K562 (cell line): ENCODE data around the gene FYB1. TPM values are rescaled to one million over a fixed set of nuclear protein-coding genes. Genes with fewer than 3 reads are reported as not detected.

Experiments
- ATAC-seq: fragments of 200-7000 bp; cut with Tn5 transposase; 3 replicates; pipeline ENCODE4 v1.9.1; 2020; ENCODE audit warnings: moderate library complexity
- BruUV-seq: library from RNA; stranded (reverse); fragments of 400-500 nt; replicated peaks from 2 replicates; lab custom pipeline; 2021; lab: Mats Ljungman, UMichigan
- CTCF ChIA-PET: fragments of 300-600 bp; formaldehyde crosslinking; extraction: SDS; loops from one replicate; lab custom pipeline; 2021; ENCODE audit warnings: low intra/inter-chr PET ratio; lab: Yijun Ruan, JAX
- POLR2A ChIA-PET: fragments of 300-600, 350-650 bp; sonication (Branson Sonifier 250); formaldehyde crosslinking; extraction: SDS; loops from one replicate; lab custom pipeline; 2021; ENCODE audit warnings: antibody characterized with exemption, inconsistent platforms; lab: Yijun Ruan, JAX
- DNase-seq, 4 experiments: peaks; one replicate each; pipeline versions ENCODE4 v3.0.0 to v3.0.0-alpha.2; 2011 to 2018; ENCODE audit warnings: low spot score in 3 of 4, mixed read lengths in 3 of 4; ENCODE audit errors: extremely low read depth in 1 of 4
- FAIRE-seq: peaks from 2 replicates; lab custom pipeline; 2011; peaks lifted over from hg19 to GRCh38; lab: Jason Lieb, UNC
- H2AFZ ChIP-seq: 2 replicates; pipeline ENCODE4 v1.6.0; 2011; ENCODE audit warnings: low read depth, low read length, control low read depth, inconsistent platforms
- H3K27ac ChIP-seq: fragments of 200-600 bp; 3 replicates; pipeline ENCODE4 v1.8.0; 2011; ENCODE audit warnings: low read depth, mild to moderate bottlenecking, control low read depth, inconsistent platforms, low read length, moderate library complexity, mixed read lengths; ENCODE audit errors: extremely low read depth
- H3K27me3 ChIP-seq, 2 experiments: fragments of 300-600 bp in 1 of 2; 2 replicates in 1 of 2; 3 replicates in 1 of 2; pipeline versions ENCODE4 v1.6.0 to v1.8.0; 2011; ENCODE audit warnings: inconsistent platforms in 2 of 2, low read length in 2 of 2, mild to moderate bottlenecking in 1 of 2, mixed read lengths in 1 of 2, moderate library complexity in 1 of 2; ENCODE audit not compliant: control insufficient read depth in 2 of 2, insufficient read depth in 2 of 2
- H3K36me3 ChIP-seq: fragments of 300-600 bp; 3 replicates; pipeline ENCODE4 v1.8.0; 2011; ENCODE audit warnings: mild to moderate bottlenecking, low read length, inconsistent platforms; ENCODE audit not compliant: control insufficient read depth, insufficient read depth
- H3K4me1 ChIP-seq, 2 experiments: fragments of 200-600 bp in 1 of 2; replicated peaks in 1 of 2; 2 replicates in 1 of 2; 3 replicates in 1 of 2; pipeline versions ENCODE4 v1.5.1 to v1.8.0; 2011; ENCODE audit warnings: inconsistent platforms in 2 of 2, low read length in 2 of 2, mild to moderate bottlenecking in 1 of 2, mixed read lengths in 1 of 2, moderate library complexity in 1 of 2; ENCODE audit not compliant: control insufficient read depth in 2 of 2, insufficient read depth in 2 of 2
- H3K4me2 ChIP-seq: 2 replicates; pipeline ENCODE4 v1.6.1; 2011; ENCODE audit warnings: low read length, control low read depth, inconsistent platforms, mixed read lengths; ENCODE audit not compliant: insufficient read depth
- H3K4me3 ChIP-seq: fragments of 200-600 bp; sonication (generic), shearing (Covaris generic); 2 replicates; pipeline ENCODE4 v1.5.1; 2016; ENCODE audit warnings: control low read depth, inconsistent platforms
- H3K79me2 ChIP-seq: fragments of 200-600 bp; 3 replicates; pipeline ENCODE4 v1.8.0; 2011; ENCODE audit warnings: low read length, inconsistent platforms; ENCODE audit not compliant: control insufficient read depth, insufficient read depth
- H3K9ac ChIP-seq, 2 experiments: 2 replicates each; pipeline versions ENCODE4 v1.6.0 to v1.6.1; 2011; ENCODE audit warnings: low read depth in 2 of 2, low read length in 2 of 2, control low read depth in 1 of 2, inconsistent platforms in 1 of 2, mild to moderate bottlenecking in 1 of 2, mixed read lengths in 1 of 2; ENCODE audit not compliant: insufficient read depth in 1 of 2
- H3K9me1 ChIP-seq: one replicate; pipeline ENCODE4 v1.6.0; 2011; ENCODE audit warnings: inconsistent platforms, mild to moderate bottlenecking, low read length, moderate library complexity; ENCODE audit not compliant: control insufficient read depth, insufficient read depth
- H3K9me3 ChIP-seq: replicated peaks from 2 replicates; pipeline ENCODE4 v1.5.1; 2011; ENCODE audit warnings: low read depth, low read length, inconsistent platforms; ENCODE audit not compliant: control insufficient read depth, insufficient read depth
- H4K20me1 ChIP-seq: replicated peaks from 2 replicates; pipeline ENCODE4 v1.6.1; 2011; ENCODE audit warnings: low read length, inconsistent platforms, mixed read lengths; ENCODE audit not compliant: control insufficient read depth, insufficient read depth
- EP300 ChIP-seq: IDR thresholded peaks from 2 replicates; pipeline ENCODE4 v1.6.1; 2012; ENCODE audit warnings: low read length, improper control_type of control experiment
- GTF2E2 ChIP-seq: fragments of 200-800 bp; sonication (Bioruptor generic); IDR thresholded peaks from 2 replicates; pipeline ENCODE4 v1.6.1; 2016; ENCODE audit warnings: missing genetic modification characterization, missing compliant biosample characterization
- HNRNPLL ChIP-seq: fragments of 200-400 bp; formaldehyde crosslinking; IDR thresholded peaks from 2 replicates; pipeline ENCODE4 v1.6.1; 2017; ENCODE audit warnings: low read length, low read depth, mild to moderate bottlenecking; ENCODE audit not compliant: poor library complexity, severe bottlenecking
- KAT8 ChIP-seq: fragments of 450-650 bp; IDR thresholded peaks from 2 replicates; pipeline ENCODE4 v1.6.1; 2016; ENCODE audit warnings: low read depth, mild to moderate bottlenecking
- MLLT1 ChIP-seq, 2 experiments: fragments of 450-650 bp; IDR thresholded peaks; 2 replicates each; pipeline ENCODE4 v1.6.1; 2016
- NFE2L1 ChIP-seq: fragments of 450-650 bp; IDR thresholded peaks from 2 replicates; pipeline ENCODE4 v1.6.1; 2016; ENCODE audit warnings: missing genetic modification characterization, low read depth, mild to moderate bottlenecking, missing compliant biosample characterization, moderate library complexity, borderline replicate concordance
- NFIX ChIP-seq: fragments of 250-450 bp; sonication (Bioruptor Pico); IDR thresholded peaks from 2 replicates; pipeline ENCODE4 v1.4.0; 2020; ENCODE audit warnings: low read depth, mild to moderate bottlenecking, moderate library complexity
- WGBS: fragments of 100-300 bp; shearing (Covaris generic); methylation state at CpG from one replicate; pipeline ENCODE4 v1.1.6; 2016; ENCODE audit warnings: low coverage, mixed read lengths; ENCODE audit not compliant: insufficient coverage; ENCODE audit errors: missing lambda C conversion rate; 5-methylcytosine and 5-hydroxymethylcytosine counted together
- in situ Hi-C: fragments of 300-500 bp; cut with MboI; formaldehyde crosslinking; loops from 4 replicates; pipeline ENCODE4 v1.15.0; 2018; ENCODE audit warnings: inconsistent platforms, mixed read lengths
- intact Hi-C: fragments of 100-400 bp; cut with micrococcal nuclease; formaldehyde crosslinking; loops from 2 replicates; pipeline ENCODE4 v1.14.2; 2022
- polyA plus RNA-seq, 8 experiments: library from polyadenylated mRNA; depleted of rRNA in 4 of 8; stranded (reverse) in 5 of 8; unstranded in 3 of 8; fragments of >200 nt; fragmentation: Nextera tagmentation in 2 of 8; fragmentation: Illumina TruSeq in 1 of 8; extraction: Ambion mirVana in 2 of 8; extraction: Trizol in 1 of 8; gene quantifications; 2 replicates each; pipeline versions ENCODE4 v1.2.1 to v1.2.3, GENCODE V29; 2011 to 2014; ENCODE audit warnings: inconsistent platforms in 1 of 8, missing spikeins in 1 of 8
- total RNA-seq, 7 experiments: library from RNA; depleted of rRNA in 6 of 7; stranded (reverse); fragments of >200 nt in 6 of 7; fragmentation: Illumina TruSeq in 2 of 7; extraction: Trizol in 2 of 7; gene quantifications; 2 replicates each; pipeline versions ENCODE4 v1.2.1 to v1.2.3, GENCODE V29; 2011 to 2021; ENCODE audit warnings: low replicate concordance in 1 of 7

The FYB1 gene
- total and polyA plus RNA-seq, 9 of the 15 experiments (the other 6 are each of a cell fraction or from before 2014, with no cell fraction given): 4.7 to 31.5 (median 9.7) TPM

GRCh38 chr5:39121315-39121714 is 98.0 kb downstream of the FYB1 start:
- Histone ChIP-seq H3K9me3 (no peaks in the 10 kb centered on the region), H3K27me3 (no peaks in the 10 kb centered on the region), H3K4me3 (no peak overlapping the region), H3K36me3 (no peaks in the 10 kb centered on the region), H4K20me1 (no peaks in the 10 kb centered on the region), H3K27ac (no peak overlapping the region), H3K79me2 (no peaks in the 10 kb centered on the region), H3K4me2 (no peak overlapping the region), H3K4me1 (peaks cover 7 to 41% of the 10 kb centered on the region in 2 experiments), H2AFZ (no peak overlapping the region), H3K9ac (no peak overlapping the region), H3K9me1 (no peaks in the 10 kb centered on the region)
- ChIA-PET CTCF (no interaction called here), POLR2A (interaction anchor here (1.1 kb wide), 1 partner anchor 10 kb away, joined by 3 read pairs; no protein-coding TSS in a partner anchor)
- DNase-seq (no peak), ATAC-seq (no peak), FAIRE-seq (no peak)
- WGBS: 10% methylated on average over 1 of the region's 1 CpG
- TF ChIP-seq EP300: no peak
- TF ChIP-seq NFE2L1 (tag): no peak
- no peak for TF ChIP-seq NFIX (CRISPR knock-in tag)
- no peak for TF ChIP-seq KAT8
- TF ChIP-seq GTF2E2 (tag): 0 out of 2 replicates have a peak, but pooled peaks have one; percentile 34
- no peak for TF ChIP-seq MLLT1 (IDR thresholded peaks at IDR 0.05)
- no peak for TF ChIP-seq HNRNPLL
- in situ Hi-C loops: no loop called here
- no TSS peak for BruUV-seq
- intact Hi-C loops: no loop called here
